ENCODE results near the gene ANKS1B.

- TF ChIP-seq CTCF (IDR thresholded peaks at IDR 0.05): no peak
- no peak for TF ChIP-seq POLR2AphosphoS5 (IDR thresholded peaks at IDR 0.05; ENCODE audit: low read depth, low read length)
These were observed 1004.2 kb downstream of the ANKS1B start for GRCh38 chr12:98980508-98980907.
